OCI-LY1 (cell line): ENCODE measurements around the gene CAMKK1.

Experiments
- CTCF ChIP-seq: fragments of 200-600 bp; sonication (generic), shearing (Covaris generic); IDR thresholded peaks from 2 replicates; pipeline ENCODE4 v1.5.1; 2017; ENCODE audit warnings: mild to moderate bottlenecking, antibody characterized with exemption, low read length, moderate library complexity, mixed read lengths
- EZH2 ChIP-seq: fragments of 200-600 bp; sonication (generic), shearing (Covaris generic); IDR thresholded peaks from 2 replicates; pipeline ENCODE4 v1.8.0; 2017; ENCODE audit warnings: borderline replicate concordance, mixed run types, mild to moderate bottlenecking, antibody characterized with exemption, low read length, moderate library complexity, mixed read lengths

- no peak for TF ChIP-seq CTCF
- TF ChIP-seq EZH2, result no peak
Measured at GRCh38 chr17:3897731-3898130, 4.9 kb upstream of the CAMKK1 start.
